ENCODE results near the gene TM7SF2.
"Not testable (repeated sequence)": the region's sequence is repeated elsewhere in the genome, so short reads cannot be mapped to it uniquely, and the experiment has no call there.

TM7SF2 gene

DNA sequence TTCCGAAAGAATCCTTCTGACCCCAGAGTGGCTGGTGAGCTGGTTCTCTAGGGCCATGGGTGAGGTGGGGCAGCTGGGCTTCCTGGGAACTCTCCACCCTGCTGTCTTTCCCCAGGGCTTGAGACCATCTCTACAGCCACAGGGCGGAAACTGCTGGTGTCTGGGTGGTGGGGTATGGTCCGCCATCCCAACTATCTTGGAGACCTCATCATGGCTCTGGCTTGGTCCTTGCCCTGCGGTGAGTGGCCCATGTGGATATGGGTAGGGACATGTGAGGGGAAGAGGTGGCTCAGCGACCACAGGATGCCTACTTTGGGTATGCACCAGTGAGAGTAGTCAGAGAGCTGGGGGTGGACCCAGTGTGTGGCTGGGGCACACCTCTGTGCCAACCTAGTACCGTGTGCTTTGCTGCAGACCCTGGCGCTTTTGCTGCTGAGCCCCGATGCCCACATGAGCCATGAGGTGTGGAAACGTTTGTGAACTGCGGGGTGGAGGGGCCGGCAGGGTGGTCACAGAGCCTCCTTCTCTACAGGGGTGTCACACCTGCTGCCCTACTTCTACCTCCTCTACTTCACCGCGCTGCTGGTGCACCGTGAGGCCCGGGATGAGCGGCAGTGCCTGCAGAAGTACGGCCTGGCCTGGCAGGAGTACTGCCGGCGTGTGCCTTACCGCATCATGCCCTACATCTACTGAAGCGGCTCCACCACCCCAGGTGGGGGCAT is 3.9 kb downstream of the TM7SF2 start:
- no peak for DNase-seq

DNA sequence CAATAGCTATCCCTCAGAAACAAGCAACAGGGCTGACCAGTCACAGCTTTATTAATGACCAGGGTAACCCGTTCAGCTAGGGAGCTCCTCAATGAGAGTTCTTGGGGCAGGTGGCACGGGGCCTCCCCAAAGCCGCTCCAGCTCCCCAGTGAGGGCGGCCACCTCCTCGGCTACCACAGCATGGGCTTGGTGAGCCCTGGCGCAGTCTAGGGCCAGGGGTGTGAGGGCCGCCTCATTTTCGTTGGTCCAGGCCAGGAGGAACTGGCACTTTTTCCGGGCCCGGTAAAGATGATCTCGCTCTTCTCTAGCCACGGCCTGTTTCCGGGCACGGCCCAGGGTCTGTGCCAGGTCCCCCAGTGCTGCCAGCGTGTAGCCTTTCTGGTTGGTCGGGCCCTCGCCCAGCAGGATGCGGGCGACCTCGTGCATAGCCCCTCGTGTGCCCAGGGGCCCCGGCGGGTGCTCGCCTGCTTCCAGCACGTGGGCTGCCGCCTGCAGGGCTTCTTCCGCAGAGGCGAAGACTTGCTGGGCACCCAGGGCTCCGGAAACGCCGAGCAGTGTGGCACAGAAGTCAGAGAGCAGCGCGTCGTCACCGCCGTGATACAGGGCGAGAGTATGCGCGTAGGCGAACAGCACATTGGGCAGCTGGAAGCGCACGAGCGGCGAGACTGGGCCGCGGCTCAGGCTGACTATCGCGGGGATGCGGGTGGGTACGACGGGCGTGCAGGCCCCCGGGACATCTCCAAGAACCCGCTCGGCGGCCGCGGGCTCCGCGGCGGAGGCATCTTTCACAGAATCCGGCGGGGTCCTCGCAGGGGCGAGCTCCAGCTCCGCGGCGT is 4.9 kb downstream of the TM7SF2 start:
- peak; percentile 72 for DNase-seq

DNA sequence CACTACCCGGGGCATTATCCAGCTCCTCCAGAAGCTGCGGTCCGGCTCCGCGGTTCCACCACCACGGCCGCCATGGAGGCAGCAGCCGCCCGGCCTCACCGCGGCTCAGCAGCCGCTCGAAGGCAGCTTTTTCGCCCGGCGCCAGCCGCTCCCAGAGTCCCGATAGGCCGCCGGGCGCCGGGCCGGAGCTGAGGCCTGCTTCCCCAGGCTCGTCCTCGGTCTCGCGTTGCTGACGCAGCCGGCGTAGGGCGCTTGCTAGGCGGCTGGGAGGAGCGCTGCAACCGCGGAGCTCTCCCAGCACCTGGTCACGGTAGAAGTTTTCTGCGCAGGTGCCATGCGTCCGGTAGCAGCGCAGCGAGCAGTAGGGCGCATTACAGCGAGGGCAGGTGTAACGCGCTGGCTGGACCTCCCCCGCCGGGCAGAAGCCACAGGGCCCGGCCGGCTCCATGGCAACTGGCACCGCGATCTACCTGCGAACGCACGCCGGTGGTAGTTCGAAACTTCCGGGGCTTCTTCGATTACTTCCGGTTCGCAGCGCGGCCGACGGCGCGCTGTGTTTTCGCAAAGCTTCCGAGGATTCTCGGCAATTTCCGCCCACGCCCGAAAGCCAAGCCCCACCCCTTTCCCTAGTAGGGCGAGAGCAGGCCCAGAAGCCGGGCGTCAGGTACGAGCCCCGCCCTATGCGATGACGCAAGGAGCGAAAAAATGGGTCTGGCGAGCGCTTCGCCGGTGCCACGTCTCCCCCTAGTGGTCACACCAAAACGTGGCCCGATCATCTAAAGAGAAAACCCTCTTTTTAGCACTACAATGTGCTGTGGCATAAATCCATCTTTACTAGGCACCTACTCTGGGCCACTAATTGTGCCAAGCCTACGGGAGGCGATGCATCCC is 5.8 kb downstream of the TM7SF2 start, which contains the start of gene ZNHIT2:
Gene ZNHIT2, minus strand, starts transcription at position 496 of the 891 bp plus-strand sequence. Its CDS starts 48 bp downstream, at position 448.
- DNase-seq: peak; percentile 100

DNA sequence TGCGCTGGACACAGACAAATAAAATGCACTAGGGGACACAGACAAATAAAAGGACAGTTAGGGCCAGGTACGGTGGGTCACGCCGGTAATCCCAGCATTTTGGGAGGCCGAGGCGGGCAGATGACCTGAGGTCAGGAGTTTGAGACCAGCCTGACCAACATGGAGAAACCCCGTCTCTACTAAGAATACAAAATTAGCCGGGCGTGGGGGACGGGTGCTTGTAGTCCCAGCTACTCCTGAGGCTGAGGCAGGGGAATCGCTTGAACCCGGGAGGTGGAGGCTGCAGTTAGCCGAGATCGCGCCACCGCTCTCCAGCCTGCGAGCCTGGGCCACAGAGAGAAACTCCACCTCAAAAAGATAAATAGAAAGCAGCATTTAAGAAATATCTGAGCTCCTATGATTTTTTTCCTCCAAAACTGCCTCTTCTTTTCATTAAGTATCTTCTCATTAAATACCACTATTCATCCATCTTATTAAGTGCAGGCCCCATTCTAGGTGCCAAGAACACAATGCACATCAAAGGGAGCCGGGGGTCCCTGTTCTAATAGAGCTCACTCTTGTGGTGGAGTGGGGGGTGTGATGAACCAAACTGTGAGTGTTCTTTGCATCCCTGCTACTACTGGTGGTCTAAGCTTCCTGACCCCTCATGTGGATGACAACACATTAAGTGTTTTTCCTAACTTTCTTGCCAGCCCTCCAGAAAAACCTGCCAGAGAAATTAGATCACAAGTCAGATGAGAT is 6.6 kb downstream of the TM7SF2 start:
- no peak for DNase-seq

DNA sequence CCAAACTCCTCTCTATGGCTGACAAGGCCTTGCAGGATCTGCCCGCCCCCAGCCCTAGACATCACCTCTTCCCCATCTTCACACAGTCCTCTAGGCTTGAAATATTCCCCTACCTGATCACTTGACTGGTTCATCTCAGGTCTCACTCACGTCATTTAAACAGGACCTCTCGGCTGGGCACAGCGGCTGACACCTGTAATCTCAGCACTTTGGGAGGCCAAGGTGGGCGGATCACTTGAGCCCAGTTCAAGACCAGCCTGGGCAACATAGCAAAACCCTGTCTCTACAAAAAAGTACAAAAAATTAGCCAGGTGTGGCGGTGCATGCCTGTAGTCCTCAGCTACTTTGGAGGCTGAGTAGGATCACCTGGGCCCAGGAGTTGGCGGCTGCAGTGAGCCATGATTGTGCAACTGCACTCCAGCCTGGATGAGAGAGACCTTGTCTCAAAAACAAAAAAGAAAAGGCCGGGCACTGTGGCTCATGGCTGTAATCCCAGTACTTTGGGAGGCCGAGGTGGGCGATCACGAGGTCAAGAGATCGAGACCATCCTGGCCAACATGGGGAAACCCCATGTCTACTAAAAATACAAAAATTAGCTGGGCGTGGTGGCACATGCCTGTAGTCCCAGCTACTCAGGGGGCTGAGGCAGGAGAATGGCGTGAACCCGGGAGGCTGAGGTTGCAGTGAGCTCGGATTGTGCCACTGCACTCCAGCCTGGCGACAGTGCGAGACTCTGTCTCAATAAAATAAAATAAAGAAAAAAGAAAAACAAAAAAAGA is 7.4 kb downstream of the TM7SF2 start:
- not testable (repeated sequence) for DNase-seq

DNA sequence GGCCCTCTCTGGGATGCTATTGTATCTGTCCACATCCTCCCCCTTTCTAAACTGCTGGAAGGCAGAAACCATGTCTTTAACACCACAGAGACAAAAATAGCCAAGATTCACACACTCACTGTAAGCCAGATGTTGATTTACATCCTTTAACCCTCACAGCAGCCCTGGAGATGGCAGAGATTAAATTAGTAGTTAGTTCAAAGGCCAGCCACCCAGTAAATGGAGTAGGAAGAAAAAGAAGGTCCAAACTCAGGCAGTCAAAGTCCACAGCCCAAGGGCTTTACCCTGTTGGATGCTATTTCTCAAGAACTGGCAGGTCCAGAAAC is 8.0 kb downstream of the TM7SF2 start:
- no peak for DNase-seq

DNA sequence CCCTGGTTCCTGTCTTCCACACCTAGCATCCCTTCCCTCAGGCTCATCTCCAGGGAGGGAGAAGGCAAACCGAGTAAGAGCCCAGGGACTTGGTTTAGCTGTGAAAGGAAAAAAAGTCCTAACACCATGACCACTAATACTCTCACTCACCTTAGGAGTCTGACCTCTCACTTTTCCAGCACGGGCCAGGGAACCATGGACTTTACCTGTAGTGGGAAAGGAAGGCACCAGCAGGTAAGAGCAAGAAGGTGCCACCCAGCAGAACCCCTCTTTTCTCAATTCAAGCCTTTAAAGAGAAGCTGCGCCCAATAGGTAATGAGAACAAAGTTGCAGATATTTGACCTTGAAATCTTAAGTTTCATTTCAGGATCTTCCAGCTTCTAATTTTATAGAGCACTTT is 9.2 kb downstream of the TM7SF2 start:
- no peak for DNase-seq

DNA sequence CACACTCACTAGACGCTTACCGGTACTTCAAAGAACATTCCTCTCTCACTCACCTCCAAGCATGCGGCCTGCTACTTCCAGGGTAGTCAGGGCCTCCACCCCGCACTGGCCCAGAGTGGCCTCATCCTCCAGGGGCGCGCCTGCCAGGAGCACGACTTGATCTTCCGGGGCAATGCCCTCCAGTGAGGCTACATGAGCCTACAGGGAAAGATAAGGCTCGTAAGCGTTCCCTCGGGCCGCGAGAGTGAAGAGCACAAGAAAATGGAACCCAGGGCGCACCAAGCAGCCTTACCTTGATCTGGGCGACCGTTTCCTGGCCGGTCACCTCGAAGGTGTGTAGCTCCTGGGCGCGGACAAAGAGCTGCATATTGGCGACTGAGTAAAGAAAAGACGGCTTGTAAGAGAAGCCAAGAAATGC is 9.8 kb downstream of the TM7SF2 start:
- peak; percentile 43 for DNase-seq

DNA sequence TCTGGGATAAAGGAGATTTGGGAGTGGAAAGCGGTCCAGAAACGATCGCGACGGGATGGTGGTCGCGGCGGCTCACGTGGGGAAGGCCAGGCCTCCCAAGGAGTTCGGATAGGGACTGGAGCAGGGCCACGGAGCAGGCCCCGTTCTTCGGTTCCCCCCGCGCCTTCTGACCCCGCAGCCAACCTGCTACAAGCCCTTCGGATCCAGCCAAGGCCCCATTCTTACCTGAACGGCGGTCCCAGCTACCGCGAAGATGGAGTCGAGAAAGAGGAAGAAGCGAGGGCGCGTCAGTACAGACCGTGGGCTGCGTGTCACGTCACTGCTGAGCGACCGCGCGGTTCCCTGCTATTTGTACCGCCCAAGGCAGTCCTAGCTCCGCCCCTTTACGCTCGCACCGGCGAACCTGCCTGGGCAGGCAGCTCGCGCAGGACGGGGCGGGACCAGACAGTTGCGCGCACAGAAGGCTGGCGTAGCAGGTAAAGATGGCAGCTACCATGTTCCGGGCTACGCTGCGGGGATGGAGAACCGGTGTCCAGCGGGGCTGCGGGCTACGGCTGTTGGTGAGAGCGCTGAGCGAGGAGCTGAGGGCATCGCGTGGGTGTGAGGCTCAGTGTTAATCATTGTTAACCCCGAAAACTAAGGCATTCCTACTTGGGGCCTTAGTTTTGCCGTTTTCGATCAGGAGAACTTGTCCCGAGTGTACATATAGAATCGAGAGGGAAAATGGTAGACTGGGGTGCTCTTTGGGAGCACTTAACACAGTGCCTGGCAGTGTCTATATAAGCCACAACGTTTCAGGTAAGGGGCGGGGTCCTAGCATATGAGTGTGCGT is 10.4 kb downstream of the TM7SF2 start, which contains the start of the genes FAU and MRPL49:
Gene FAU, minus strand, starts transcription at position 270 of the 832 bp plus-strand sequence. CDS start 321 bp downstream, outside the sequence.
Gene MRPL49, plus strand, starts transcription at position 457 of the 832 bp plus-strand sequence. Its CDS starts 26 bp downstream, at position 483.
- peak; percentile 99 for DNase-seq

DNA sequence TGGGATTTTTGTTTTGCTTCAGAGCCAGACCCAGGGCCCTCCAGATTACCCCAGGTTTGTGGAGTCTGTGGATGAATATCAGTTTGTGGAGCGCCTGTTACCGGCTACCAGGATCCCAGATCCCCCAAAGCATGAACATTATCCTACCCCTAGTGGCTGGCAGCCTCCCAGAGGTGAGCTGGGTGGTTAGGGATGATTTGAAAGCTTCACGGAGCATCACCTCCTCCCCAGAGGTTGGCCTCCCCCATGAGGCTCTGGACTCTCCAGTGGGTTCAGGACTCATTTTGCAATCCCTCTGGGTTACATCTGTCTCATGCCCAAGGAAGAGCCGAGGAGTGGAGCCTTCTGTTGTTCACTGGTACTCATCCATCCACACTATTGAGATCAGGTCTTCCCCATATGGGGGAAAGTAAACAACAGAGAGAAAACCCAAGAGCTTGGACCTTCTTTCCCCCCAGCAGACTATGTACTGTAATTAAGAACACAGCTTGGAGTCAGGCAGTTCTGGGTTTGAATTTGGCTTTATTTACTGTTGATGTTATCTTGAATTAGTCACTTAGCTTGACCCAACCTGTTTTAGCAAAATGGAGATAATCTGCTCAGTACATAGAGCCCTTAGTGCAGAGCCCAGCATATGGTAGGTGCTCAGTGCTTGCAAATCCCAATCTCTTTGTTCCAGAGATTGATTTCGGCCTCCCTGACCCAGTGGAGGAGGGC is 13.0 kb downstream of the TM7SF2 start:
- no peak for DNase-seq

DNA sequence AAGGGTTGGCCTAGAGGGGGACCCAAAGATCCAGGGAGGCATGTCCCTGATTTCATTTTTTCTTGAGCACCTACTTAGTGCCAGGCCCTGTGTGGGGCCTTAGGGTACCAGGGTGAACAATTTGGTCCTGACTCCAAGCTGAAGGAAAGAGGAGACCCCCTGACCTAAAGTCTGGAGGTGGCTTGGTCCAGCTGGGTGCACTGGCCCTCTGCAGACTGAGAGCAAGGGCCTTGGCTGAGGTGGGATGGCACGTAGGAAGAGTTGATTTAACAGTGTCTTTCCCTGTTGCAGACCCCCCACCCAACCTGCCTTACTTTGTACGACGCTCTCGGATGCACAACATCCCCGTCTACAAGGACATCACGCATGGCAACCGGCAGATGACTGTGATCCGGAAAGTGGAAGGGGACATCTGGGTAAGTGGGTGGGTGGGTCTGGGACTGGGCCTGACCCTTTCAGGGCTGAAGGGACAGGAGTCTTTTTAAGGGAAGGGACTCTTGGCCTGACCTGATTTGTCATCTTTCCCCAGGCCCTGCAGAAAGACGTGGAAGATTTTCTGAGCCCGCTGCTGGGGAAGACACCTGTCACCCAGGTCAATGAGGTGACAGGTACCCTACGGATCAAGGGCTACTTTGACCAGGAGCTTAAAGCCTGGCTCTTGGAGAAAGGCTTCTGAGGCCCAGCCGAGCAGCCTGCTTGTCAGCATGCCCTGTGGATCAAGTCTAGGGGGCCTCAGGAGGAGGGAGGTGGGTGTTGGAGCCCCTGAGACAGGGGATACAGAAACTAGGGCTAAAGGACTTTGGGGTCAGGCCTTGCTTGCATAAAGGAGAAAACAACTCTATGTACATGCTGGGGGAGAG is 13.8 kb downstream of the TM7SF2 start:
- DNase-seq: no peak

DNA sequence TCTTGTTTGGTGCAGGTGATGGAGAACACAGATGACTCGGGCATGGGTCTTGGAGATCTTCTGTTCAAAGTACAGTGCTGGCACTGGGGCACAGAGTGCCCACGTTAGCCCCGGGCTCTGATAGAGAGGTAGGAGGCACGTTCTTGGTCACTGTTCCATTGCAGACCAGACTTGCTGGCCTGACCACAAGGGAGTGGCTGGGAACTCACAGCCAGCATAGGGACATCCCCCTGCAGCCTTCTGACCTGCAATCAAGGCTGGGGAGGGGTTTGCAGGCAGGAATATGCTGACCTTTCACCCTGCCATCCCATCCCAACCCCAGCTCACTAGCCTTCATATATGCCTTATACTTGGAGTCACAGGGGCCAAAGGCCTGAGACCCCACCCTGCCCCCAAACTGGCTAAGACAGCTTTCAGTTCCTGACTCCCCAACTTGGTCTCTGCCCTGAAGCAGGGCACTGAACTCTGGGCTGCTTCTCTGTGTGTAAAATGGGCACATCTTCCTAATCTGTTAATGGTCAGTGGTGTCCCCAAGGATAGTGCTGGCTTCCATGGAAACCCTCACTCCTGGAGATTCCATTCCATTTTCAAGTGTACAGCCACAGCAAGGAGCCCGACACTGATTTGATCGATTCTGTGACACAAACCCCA is 15.1 kb downstream of the TM7SF2 start:
- DNase-seq: no peak

DNA sequence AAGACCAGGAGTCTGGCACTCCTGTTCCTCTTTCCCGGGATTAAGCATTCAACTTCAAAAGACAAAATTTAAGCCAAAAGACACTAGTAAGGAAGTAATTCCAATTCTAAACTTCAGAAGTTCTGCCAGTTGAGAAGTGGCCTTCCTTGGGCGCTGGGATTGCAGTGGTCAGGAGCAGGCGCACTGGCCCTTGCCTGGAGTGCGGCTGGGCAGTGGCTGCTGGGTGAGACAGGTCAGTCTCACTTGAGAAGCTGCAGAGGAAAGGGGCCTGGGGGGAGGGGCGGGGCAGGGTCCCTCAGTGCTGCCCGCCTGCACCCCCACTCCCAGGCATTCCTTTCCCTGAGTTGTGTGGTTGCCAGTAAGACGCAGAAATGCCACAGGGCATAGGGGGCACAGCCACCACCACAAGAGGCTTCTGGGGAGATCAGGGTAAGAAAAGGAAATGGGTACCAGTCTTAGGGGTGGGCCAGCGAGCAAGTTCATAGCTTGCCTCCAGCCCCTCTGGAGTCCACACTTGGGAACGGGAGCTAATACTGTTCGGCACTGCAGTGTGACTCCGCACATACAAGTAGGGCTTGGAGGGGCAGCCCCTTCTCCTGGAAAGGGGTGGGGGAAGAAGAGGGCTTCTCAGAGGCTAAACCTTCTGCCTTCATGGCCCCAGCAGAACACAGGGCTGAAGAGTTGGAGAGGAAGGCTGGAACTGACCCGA is 16.0 kb downstream of the TM7SF2 start:
- DNase-seq: no peak

DNA sequence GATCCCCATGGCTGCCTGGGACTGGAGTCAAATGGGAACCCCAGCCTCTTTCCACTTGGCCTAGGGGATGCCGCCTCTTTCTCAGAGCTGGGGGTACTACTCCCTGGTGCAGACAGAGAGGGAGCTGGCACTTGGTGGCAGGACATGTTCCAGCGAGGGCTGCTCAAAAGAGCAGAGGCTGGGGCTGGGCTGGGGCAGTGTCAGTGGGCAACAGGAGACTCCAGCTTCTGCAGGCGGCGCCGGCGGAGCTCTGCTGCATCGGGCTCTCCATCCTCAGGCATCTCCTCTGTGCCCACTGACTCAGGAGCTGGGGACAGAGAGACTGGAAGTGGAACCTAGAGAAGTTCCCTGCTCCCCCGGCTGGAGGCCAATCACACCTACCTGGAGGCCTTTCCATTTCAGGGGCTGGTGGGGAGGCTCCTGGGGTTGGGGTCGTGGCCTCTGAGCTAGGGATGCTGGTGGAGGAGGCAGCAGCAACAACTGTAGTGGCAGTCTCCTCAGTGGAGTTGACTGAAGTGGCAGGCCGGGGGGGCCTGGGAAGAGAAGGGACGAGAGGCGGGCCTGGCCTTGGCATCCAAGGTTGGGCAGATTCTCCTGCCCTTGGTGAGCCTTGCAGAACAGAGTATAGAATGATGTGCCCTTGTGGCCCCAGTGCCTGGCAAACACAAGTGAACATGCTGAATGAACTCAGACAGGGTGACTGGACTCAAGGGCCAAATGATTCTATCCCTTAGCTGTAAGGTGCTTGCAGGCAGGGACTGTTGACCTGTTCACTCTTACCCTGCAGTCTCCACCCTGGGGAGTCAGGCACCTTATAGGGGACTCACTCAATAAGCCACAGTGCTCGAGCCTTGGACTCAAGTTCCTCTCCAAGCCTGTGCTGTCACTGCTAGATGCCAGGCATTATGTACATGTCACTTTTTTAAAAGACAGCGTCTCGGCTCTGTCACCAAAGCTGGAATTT is 16.8 kb downstream of the TM7SF2 start:
- no peak for DNase-seq

DNA sequence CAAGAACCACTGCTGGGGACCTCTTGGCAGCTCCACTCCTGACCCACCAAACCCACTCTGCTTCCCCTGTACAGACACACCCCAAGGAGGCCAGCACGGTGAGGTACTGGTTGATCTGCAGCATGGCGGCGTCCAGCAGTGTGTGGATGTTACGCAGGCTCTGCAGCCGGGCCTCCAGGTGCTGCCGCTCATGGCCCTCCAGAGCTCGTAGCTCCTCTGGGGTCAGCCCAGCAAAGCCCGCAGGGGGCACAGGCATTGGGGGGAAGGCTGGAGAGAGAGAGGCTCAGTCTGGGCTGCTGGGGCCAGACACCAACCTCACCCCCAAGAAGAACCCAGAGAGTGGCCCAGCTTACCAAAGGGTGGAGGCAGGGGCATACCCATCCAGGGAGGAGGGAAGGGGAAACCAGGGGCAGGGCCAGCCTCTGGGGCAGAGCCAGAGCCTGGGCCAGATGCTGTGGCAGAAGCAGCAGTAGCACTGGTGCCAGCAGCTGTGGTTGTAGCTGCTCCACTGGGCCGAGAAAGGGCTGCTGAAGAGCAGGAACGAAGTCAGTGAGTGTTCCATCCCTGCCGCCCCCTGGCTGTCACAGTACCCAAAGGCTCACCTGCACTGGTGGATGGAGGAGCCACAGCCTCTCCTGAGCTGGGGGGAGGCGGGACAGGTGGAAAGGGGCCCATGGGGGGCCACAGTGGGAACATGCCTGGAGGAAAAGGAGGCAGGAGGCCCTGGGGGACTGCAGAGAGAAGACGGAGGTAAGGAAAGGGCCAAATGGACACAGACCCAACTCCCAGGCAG is 18.2 kb downstream of the TM7SF2 start:
- no peak for DNase-seq
